Measurements from ENCODE around the gene NPY4R2.
"Not testable (repeated sequence)": the region's sequence is repeated elsewhere in the genome, so short reads cannot be mapped to it uniquely, and the experiment has no call there.

Gene NPY4R2

DNA sequence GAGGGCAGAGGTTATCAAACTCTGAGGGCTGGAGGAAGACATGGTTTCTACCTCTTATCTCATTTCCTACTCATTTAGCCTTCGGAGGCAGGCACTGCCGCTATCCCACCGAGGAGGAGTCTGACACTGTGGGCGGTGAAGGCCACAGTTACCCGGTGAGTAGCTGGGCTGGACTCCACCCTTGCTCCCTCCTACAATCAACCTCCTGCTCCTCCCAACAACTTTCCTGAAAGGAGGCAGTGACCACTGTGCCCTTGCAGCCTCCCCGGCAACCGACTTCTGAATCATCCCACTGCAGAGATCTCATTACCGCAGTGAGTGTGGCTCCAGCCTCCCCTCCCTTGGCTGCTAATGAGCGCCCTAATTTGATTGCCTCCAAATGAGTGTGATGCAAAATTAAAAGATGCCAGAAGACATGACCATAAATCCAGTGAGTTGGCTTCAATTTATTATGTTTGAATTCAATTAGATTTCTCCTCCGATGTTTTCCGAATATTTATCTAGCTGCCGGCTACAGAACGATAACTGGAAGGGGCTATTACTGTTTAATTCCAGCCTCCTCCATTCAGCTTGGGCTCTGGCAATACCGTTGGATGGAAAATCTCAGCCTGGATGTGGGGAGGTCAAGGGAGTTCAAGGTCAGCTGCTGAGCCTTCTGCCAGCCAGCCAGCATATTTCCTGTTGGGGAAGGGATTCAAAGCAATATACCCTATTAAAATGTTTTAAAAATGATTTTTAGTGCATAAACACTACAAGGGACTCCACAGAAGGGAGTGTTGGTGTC lies 46.0 kb downstream of the NPY4R2 start:
- not testable (repeated sequence) for H3K4me3 ChIP-seq (ENCODE audit: low read length); DNase-seq (ENCODE audit: low read depth)

DNA sequence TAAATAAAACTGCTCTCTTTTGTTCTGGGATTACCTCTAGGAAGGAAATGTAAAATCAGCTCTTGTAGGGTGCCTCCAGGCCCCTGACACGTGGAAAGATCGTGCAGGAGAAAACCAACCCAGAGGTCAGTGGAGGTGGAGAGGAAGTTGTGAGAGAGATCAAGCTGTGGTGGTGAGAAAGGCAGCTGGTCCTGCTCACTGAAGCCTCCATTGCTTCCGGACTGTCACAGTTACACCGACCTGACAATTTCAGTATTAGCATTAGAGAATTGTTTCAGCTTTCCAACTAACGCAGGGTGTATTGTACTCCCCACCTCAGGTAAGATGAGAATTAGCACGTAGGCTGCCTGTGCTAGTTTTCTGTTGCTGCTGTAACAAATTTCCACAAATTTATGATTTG lies 50.5 kb downstream of the NPY4R2 start:
- not testable (repeated sequence) for DNase-seq (ENCODE audit: low read depth); H3K4me3 ChIP-seq (ENCODE audit: low read length)

DNA sequence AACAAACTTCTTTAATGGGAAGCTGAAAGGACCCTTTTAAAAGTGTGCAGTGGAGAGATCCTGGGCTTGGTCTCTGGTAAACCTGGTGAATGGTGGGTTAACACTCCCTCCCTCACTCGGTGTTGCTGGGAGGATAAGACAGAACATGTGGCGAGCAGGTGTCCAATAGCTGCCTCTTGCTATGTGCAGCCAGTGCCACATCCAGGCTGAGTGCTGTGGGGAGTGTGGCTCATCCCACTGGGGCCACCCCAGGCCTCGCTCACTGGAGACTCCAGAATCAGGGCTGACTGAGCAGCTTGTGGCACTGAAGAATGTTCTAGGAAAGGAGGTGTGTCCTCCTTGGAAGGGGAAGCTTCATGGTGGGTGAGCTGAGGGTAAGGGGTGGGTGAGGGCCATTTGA lies 51.6 kb downstream of the NPY4R2 start:
- not testable (repeated sequence) for DNase-seq (ENCODE audit: low read depth); H3K4me3 ChIP-seq (ENCODE audit: low read length)

DNA sequence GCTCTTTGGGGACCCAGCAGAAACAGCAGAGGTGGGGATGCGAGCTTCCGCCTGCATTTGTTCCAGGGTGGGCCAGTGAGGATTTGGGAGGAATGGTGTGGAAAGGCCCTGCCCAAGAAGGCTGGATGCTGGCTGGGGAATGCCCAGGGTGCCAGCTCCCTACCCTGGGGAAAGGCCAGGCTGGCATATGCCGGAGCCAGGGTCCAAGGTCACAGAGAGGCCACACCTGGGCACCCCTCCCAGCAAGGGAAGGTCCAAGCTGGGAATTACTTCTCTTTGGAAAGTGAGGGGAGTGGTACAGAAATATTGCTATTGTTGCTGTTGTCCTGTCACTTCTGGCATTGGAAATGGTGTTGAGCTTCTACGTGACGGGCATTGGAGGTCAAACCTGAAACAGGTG lies 53.1 kb downstream of the NPY4R2 start:
- DNase-seq (ENCODE audit: low read depth); H3K4me3 ChIP-seq (ENCODE audit: low read length): not testable (repeated sequence)

DNA sequence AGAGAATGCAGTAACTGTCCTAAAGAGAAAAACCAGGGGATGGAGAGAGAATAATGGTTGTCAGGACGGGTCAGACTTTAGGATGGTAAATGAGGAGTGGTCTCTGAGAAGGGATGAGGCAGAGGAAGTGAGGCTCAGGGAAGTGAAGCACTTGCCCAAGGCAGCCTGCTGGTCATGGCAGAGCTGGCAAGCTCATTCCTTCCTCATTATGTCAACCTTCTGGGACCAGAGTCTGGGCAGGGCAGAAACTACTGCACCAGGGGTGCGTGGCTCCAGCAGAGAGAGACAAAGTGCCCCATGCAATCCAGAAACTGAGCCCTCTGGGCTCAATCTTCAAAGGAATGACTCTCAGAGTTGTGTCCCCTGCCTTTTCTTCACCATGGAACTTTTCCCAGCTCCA lies 53.6 kb downstream of the NPY4R2 start:
- not testable (repeated sequence) for DNase-seq (ENCODE audit: low read depth); H3K4me3 ChIP-seq (ENCODE audit: low read length)
